IPS-18c (cell line): ENCODE data around the gene GARIN6.

Experiments
- H3K4me3 ChIP-seq: 2 replicates; pipeline ENCODE4 v1.7.0; 2013; ENCODE audit warnings: low read depth, mild to moderate bottlenecking, low read length, moderate library complexity; ENCODE audit not compliant: insufficient read depth
- H3K9me3 ChIP-seq: one replicate; pipeline ENCODE4 v1.6.1; 2013; ENCODE audit warnings: mild to moderate bottlenecking, low read length, moderate library complexity; ENCODE audit not compliant: control insufficient read depth, insufficient read depth

The GARIN6 gene

DNA sequence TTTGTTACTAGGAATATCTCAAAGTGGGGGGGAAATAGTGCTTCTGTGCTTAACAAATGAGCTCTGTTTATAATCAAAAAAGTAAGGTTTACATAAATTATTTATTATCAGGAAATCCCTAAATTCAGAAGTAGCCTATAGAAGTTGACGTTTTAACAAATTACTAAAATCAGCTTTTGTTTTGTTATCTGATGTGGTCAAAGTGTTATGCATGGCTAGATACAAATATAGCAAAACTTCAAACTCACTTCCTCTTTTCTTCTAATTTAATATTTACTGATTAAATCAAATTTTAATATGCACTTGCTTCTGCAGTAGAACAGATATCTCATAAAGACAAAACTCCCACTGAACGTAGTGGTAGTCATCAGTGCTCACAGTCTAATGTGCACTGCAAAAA, 47.5 kb downstream of the GARIN6 start:
- H3K4me3 ChIP-seq: no peak overlapping the region
- H3K9me3 ChIP-seq: no peaks in the 10 kb centered on the region
